Measurements from ENCODE around the gene DHRS7B.

DNA sequence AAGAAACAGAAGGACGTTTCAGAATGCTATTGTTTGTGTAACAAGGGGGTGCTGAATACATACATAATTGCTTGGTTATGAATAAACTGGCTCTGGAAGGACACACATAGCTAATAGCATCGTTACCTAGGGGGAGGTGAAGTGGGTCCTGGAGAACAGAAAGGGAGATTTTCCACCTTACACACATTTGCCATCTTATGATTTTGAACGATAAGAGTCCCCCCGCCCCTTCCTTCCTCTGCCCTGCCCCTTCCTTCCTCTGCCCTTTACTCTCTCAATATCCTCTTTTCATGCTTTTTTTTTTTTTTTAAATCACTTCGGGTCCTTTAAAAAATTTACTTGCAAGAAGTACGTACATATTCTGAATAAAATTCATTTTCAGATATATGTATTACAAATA is 902 bp upstream of the DHRS7B start:
- TF ChIP-seq, protein P1, sequence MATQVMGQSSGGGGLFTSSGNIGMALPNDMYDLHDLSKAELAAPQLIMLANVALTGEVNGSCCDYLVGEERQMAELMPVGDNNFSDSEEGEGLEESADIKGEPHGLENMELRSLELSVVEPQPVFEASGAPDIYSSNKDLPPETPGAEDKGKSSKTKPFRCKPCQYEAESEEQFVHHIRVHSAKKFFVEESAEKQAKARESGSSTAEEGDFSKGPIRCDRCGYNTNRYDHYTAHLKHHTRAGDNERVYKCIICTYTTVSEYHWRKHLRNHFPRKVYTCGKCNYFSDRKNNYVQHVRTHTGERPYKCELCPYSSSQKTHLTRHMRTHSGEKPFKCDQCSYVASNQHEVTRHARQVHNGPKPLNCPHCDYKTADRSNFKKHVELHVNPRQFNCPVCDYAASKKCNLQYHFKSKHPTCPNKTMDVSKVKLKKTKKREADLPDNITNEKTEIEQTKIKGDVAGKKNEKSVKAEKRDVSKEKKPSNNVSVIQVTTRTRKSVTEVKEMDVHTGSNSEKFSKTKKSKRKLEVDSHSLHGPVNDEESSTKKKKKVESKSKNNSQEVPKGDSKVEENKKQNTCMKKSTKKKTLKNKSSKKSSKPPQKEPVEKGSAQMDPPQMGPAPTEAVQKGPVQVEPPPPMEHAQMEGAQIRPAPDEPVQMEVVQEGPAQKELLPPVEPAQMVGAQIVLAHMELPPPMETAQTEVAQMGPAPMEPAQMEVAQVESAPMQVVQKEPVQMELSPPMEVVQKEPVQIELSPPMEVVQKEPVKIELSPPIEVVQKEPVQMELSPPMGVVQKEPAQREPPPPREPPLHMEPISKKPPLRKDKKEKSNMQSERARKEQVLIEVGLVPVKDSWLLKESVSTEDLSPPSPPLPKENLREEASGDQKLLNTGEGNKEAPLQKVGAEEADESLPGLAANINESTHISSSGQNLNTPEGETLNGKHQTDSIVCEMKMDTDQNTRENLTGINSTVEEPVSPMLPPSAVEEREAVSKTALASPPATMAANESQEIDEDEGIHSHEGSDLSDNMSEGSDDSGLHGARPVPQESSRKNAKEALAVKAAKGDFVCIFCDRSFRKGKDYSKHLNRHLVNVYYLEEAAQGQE (IDR thresholded peaks at IDR 0.05; ENCODE audit: insufficient read depth in 1 of 2, low read depth in 2 of 2, low read length in 2 of 2): no peak
- TF ChIP-seq SIN3A (IDR thresholded peaks at IDR 0.05; ENCODE audit: borderline replicate concordance, insufficient read depth, low read length) (no peak), POLR2AphosphoS5 (IDR thresholded peaks at IDR 0.05; ENCODE audit: low read depth, low read length) (no peak)
